Measurements from ENCODE around the gene TRAPPC11.

DNA sequence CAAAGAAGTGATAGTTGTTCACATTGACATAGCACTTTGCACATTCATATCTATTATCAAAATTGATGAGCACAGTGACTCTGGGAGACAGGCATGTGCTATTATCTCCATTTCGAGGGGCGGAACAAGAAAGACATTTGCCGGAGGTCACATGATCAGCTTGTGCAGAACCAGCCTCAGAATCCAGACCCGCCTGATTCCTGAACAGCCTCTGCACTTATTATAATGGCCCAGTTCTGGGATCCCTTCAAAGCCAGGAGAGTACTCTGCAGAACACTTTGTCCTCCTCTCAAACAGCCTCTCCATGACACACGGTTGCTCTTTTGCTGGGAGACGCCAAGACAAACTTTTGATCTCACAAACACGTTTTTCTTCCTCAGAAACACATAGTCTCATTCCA is 48.5 kb upstream of the TRAPPC11 start:
- TF ChIP-seq, protein P1, sequence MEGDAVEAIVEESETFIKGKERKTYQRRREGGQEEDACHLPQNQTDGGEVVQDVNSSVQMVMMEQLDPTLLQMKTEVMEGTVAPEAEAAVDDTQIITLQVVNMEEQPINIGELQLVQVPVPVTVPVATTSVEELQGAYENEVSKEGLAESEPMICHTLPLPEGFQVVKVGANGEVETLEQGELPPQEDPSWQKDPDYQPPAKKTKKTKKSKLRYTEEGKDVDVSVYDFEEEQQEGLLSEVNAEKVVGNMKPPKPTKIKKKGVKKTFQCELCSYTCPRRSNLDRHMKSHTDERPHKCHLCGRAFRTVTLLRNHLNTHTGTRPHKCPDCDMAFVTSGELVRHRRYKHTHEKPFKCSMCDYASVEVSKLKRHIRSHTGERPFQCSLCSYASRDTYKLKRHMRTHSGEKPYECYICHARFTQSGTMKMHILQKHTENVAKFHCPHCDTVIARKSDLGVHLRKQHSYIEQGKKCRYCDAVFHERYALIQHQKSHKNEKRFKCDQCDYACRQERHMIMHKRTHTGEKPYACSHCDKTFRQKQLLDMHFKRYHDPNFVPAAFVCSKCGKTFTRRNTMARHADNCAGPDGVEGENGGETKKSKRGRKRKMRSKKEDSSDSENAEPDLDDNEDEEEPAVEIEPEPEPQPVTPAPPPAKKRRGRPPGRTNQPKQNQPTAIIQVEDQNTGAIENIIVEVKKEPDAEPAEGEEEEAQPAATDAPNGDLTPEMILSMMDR (IDR thresholded peaks at IDR 0.05): no peak
- no peak for TF ChIP-seq POLR2A (IDR thresholded peaks at IDR 0.05)

All from right lobe of liver (tissue), 4 donors.